Activated T-cell treated with anti-CD3 and anti-CD28 coated beads for 48 hours (primary cell): ENCODE data around the gene ABCB8.
"Not testable (repeated sequence)": the region's sequence is repeated elsewhere in the genome, so short reads cannot be mapped to it uniquely, and the experiment has no call there.

Experiments used
- DNase-seq: peaks from one replicate; pipeline ENCODE4 v3.0.0-alpha.2; 2020; ENCODE audit warnings: low read depth

Gene ABCB8

DNA sequence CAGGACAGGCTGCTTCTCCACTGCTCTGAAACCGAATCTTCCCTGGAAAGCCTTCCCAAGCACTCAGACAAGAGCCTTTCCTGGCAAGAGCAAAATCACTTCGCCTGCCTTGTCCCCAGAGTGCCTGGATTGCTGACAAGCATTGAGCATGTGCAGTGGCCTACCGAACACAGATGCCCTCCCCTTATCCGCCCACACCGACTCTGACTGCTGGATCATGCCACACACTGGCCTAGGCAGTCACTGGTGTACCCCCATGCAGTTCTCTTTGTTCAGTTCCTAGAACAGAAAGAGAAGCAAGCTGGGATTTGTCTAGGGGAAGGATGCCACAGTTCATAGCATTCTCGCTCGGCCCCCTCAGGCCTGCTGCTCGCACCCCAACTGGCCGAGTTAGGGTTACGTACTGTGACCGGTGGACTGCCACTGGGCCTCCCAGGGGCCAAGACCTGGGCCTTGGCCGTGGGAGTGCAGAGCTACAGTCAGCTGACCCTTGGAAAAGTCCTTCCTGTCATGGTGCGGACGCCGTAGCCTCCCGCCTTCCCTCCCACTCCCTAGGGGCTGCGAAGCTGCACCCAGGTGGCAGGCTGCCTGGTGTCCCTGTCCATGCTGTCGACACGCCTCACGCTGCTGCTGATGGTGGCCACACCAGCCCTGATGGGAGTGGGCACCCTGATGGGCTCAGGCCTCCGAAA lies 6.9 kb downstream of the ABCB8 start:
- no peak for DNase-seq

DNA sequence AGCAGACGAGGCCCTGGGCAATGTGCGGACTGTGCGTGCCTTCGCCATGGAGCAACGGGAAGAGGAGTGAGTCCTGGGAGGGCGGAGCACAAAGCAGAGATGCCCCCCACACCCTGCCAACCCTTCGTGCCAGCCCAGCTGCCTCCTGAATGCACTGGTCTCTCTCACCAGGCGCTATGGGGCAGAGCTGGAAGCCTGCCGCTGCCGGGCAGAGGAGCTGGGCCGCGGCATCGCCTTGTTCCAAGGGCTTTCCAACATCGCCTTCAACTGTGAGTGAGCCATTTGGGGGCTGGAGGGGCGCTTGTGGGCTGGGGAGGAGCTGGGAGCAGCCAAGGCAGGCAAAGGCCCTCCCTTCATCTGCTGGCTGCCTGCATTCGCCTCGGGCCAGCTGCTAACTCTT lies 7.7 kb downstream of the ABCB8 start:
- DNase-seq: no peak

GRCh38 chr7:151038951-151039849 lies 10.9 kb downstream of the ABCB8 start:
- DNase-seq: peak; percentile 78

DNA sequence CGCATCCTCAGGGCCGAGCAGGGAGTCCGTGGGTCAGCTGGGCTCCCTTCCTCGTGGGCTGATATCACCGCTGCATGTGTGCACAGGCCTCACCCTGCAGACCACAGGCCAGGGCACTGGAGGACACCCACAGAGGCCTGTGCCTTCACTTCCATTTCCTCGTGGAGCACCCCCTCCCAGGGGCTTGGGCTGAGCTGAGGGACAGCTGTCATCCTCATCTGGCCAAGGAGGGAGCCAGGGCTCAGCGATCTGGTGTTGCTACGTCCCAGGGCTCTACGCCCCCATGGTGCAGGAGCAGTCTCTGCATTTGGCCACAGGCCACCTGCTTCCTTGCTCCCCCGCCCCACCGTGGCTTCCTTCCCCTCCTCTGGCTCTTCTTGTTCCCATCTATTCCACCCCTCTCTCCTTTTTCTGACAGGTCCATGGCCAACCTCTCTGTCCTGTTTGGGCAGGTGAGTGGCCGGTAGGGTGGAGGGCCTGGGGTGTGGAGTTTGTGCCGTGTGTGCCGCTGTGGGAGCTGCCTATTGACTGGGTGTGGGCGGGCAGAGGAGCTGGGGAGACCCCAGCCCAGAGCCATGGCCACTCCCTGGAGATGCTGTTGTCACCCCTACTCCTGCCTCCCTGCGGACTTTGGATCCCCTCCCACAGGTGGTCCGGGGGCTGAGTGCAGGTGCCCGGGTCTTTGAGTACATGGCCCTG lies 11.7 kb downstream of the ABCB8 start:
- DNase-seq: no peak

- DNase-seq: no peak
Measured at GRCh38 chr7:151040616-151041375, 12.5 kb downstream of the ABCB8 start.

- DNase-seq: not testable (repeated sequence)
Measured at GRCh38 chr7:151043449-151043848, 15.2 kb downstream of the ABCB8 start.

DNA sequence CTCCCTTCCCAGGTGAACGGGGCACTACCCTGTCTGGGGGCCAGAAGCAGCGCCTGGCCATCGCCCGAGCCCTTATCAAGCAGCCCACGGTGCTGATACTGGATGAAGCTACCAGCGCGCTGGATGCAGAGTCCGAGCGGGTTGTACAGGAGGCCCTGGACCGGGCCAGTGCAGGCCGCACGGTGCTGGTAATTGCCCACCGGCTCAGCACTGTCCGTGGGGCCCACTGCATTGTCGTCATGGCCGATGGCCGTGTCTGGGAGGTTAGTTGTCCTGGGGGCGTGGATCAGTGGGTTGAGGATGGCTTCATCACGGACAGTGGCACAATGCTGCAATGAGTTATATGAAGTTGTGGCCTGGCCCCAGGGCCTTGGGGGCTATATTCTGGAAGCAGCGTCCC lies 15.7 kb downstream of the ABCB8 start:
- DNase-seq: no peak

DNA sequence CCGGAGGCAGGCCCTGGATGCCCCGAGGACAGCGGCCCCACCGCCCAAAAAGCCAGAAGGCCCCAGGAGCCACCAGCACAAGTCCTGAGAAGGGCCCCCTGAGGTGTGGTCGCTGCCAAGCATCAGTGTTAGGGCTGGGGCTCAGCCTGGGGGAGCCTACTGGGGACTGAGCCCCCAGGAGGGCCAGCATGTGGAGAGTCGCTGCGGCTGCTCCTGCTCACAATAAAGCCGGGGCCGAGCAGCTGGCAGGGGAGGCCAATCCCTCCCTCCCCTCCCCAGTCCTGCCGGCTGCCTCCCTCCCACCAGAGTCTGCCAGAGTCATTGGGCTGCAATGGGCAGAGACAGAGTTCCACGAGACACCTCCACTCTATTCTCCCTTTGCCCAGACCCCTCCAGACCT lies 17.0 kb downstream of the ABCB8 start:
- DNase-seq: no peak

DNA sequence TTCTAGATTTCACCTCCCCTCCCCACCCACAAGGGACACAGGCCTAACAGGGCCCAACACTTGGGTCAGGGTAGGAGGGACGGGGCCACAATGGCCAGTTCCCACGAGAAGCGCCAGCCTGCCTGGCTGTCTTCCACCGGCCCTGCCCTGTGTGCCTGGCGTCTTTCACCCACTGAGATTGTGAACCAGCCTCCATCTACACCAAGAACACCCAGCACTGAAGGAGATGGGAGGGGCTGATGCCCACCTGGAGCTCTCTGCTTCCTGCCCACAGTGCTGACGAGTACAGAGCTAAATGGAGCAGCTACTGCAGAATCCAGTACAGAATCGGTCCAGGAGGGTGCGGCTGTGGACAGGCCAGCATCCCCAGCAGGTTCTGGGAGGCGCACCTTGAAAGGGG lies 17.7 kb downstream of the ABCB8 start:
- DNase-seq: no peak

DNA sequence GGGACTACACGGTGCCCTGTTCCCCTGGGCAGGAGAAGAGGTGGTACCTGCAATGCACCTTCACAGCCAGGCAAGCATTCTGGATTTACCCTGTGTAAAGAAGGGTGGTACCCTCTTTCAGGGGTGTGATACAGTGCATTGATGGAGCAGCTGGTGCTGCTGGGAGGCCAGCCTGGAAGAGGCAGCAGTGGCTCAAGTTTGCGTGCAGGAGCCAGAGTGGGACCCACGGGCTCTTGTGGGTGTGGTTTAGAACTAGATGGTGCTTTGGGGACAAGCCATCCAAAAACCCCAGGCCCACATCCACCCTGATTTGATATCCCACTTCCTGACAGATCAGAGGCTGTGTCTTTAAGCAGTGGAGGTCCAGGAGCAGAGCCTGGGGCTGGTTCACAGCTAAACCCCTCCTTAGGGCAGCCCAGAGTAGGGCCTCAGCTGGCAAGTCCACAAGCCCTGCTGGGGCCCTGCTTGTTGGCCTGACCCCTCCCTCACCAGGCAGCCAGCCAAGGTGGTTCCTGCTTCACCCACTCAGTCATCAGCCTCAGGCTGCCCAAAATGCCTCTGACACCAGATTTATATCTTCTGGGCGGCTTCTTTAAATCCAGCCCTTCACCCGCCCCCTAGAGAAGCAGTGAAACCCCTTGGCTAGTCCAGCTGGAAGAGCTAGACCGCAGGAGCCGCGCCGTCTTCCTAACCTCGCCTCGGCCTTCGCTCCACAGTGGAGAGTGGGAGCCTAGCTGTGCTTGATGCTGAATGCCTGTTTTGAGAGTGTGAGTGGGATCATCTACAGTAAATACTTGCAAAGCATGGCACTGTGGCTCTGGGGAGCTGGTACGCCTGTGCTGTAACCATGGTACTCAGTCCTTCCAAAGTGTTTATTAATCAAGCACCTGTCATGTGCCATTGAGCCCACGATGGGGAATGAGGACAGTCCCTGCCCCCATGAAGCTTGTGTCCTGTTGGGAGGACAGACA lies 18.6 kb downstream of the ABCB8 start:
- DNase-seq: no peak

DNA sequence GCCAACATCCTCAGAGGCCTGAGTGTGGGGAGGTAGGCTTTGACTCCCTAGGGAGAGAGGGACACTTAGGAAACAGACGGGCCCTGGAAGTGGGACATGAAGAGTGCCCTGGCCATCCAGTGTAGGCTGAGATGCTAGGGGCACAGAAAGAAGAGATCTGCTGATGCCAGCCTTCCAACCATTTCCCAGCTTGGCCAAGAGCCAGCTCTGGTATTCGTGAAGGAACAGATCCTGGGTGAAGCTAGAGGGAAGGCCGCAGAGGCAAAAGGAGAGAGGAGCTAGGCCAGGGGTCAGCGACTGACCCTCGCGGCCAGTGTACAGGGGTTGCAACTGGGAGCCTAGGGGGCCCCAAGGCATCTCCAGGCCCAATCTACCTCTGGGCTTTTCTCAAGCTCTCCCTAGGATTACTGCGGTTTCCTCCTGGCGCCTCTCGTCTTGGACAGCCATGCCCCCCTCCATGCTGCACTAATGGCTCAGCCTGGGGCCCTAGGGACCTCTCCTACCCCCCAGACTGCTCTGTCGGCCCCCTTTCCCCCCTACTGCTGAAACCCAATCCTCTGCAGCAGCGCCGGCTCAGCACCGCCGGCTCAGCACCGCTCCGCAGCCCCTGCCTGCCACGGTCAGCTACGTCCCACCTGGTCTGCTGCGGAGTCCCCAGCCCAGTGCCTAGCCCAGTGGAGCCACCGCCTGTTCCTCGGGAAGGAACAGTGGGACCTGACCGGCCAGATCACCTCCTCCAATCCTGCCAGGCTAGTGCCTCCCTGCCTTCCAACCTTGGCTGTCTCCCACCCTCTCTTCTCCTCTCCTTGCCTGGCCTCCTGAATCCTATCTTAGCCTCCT lies 19.9 kb downstream of the ABCB8 start, which contains the start of gene ASIC3:
TSS of gene ASIC3 (plus strand) at position 556 of the 840 bp plus-strand sequence. CDS start 355 bp downstream, outside the sequence.
- DNase-seq: no peak

DNA sequence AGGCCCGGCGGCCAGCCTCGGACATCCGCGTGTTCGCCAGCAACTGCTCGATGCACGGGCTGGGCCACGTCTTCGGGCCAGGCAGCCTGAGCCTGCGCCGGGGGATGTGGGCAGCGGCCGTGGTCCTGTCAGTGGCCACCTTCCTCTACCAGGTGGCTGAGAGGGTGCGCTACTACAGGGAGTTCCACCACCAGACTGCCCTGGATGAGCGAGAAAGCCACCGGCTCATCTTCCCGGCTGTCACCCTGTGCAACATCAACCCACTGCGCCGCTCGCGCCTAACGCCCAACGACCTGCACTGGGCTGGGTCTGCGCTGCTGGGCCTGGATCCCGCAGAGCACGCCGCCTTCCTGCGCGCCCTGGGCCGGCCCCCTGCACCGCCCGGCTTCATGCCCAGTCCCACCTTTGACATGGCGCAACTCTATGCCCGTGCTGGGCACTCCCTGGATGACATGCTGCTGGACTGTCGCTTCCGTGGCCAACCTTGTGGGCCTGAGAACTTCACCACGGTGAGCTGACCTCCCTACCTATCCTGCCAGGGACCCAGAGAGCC lies 20.7 kb downstream of the ABCB8 start:
- no peak for DNase-seq

- DNase-seq: peak; percentile 45
Measured at GRCh38 chr7:151051108-151051507, 22.9 kb downstream of the ABCB8 start.

GRCh38 chr7:151053096-151053495 lies 24.8 kb downstream of the ABCB8 start:
- DNase-seq: no peak

GRCh38 chr7:151053751-151054150 lies 25.5 kb downstream of the ABCB8 start:
- DNase-seq: no peak

- no peak for DNase-seq
Measured at GRCh38 chr7:151056283-151056665, 28.0 kb downstream of the ABCB8 start.

- no peak for DNase-seq
Measured at GRCh38 chr7:151056666-151057505, 28.6 kb downstream of the ABCB8 start.

- no peak for DNase-seq
Measured at GRCh38 chr7:151057506-151057988, 29.3 kb downstream of the ABCB8 start, which contains the start of gene CDK5. Gene CDK5, minus strand, starts transcription at chr7:151057897. Its CDS starts 49 bp downstream, at chr7:151057848.
